Left kidney (tissue), 8 donors: Measurements from ENCODE around the gene HMGN2. TPM values are rescaled to one million over a fixed set of nuclear protein-coding genes. Genes with fewer than 3 reads are reported as not detected.

Experiments
- DNase-seq: peaks from one replicate; pipeline ENCODE4 v3.0.0-alpha.2; 2013
- long read RNA-seq, 8 donors: transcript quantifications; one replicate each; lab custom pipeline, GENCODE V29; 2026
- polyA plus RNA-seq: library from polyadenylated mRNA; unstranded; fragments of 120-200 nt; gene quantifications from one replicate; pipeline ENCODE4 v1.2.1, GENCODE V29; 2013; ENCODE audit not compliant: insufficient read length

HMGN2 gene
- polyA plus RNA-seq: 1,264 TPM
- long read RNA-seq, donor 1, transcript HMGN2-205 (5 exons, 952 nt): minor isoform, 10 of 609 reads
- long read RNA-seq, donor 1, transcript HMGN2-201 (6 exons, 1,191 nt): major isoform, 496 of 609 reads
- long read RNA-seq, donor 1, partial matches to known transcripts: 52 of 609 reads
- long read RNA-seq, donor 1, other reads (novel, unspliced or antisense): 47 of 609 reads
- long read RNA-seq, donor 2, transcript HMGN2-201 (6 exons, 1,191 nt): major isoform, 354 of 832 reads
- long read RNA-seq, donor 2, transcript HMGN2-205 (5 exons, 952 nt): minor isoform, 6 of 832 reads
- long read RNA-seq, donor 2, partial matches to known transcripts: 448 of 832 reads
- long read RNA-seq, donor 2, other reads (novel, unspliced or antisense): 16 of 832 reads
- long read RNA-seq, donor 3, transcript HMGN2-201 (6 exons, 1,191 nt): major isoform, 355 of 458 reads
- long read RNA-seq, donor 3, transcript HMGN2-205 (5 exons, 952 nt): minor isoform, 6 of 458 reads
- long read RNA-seq, donor 3, partial matches to known transcripts: 69 of 458 reads
- long read RNA-seq, donor 3, other reads (novel, unspliced or antisense): 25 of 458 reads
- long read RNA-seq, donor 4, transcript HMGN2-201 (6 exons, 1,191 nt): major isoform, 38 of 59 reads
- long read RNA-seq, donor 4, partial matches to known transcripts: 21 of 59 reads
- long read RNA-seq, donor 4, other reads (novel, unspliced or antisense): 0 of 59 reads
- long read RNA-seq, donor 5, transcript HMGN2-201 (6 exons, 1,191 nt): major isoform, 678 of 826 reads
- long read RNA-seq, donor 5, transcript HMGN2-205 (5 exons, 952 nt): minor isoform, 15 of 826 reads
- long read RNA-seq, donor 5, partial matches to known transcripts: 52 of 826 reads
- long read RNA-seq, donor 5, other reads (novel, unspliced or antisense): 67 of 826 reads
- long read RNA-seq, donor 6, transcript HMGN2-205 (5 exons, 952 nt): minor isoform, 6 of 690 reads
- long read RNA-seq, donor 6, transcript HMGN2-201 (6 exons, 1,191 nt): major isoform, 544 of 690 reads
- long read RNA-seq, donor 6, partial matches to known transcripts: 79 of 690 reads
- long read RNA-seq, donor 6, other reads (novel, unspliced or antisense): 55 of 690 reads
- long read RNA-seq, donor 7, transcript HMGN2-201 (6 exons, 1,191 nt): major isoform, 596 of 1,312 reads
- long read RNA-seq, donor 7, transcript HMGN2-209 (2 exons, 1,496 nt): minor isoform, 8 of 1,312 reads
- long read RNA-seq, donor 7, transcript HMGN2-205 (5 exons, 952 nt): minor isoform, 10 of 1,312 reads
- long read RNA-seq, donor 7, partial matches to known transcripts: 611 of 1,312 reads
- long read RNA-seq, donor 7, other reads (novel, unspliced or antisense): 85 of 1,312 reads
- long read RNA-seq, donor 8, transcript HMGN2-205 (5 exons, 952 nt): minor isoform, 5 of 347 reads
- long read RNA-seq, donor 8, transcript HMGN2-201 (6 exons, 1,191 nt): major isoform, 161 of 347 reads
- long read RNA-seq, donor 8, partial matches to known transcripts: 169 of 347 reads
- long read RNA-seq, donor 8, other reads (novel, unspliced or antisense): 6 of 347 reads

GRCh38 chr1:26472320-26472900, at the start of gene HMGN2:
Gene HMGN2, plus strand, starts transcription at chr1:26472440. Its CDS starts 173 bp downstream, at chr1:26472613.
- peak; percentile 95 for DNase-seq

- DNase-seq: no peak
Measured at GRCh38 chr1:26429721-26430120, 42.5 kb upstream of the HMGN2 start.

GRCh38 chr1:26431979-26432695, 40.1 kb upstream of the HMGN2 start, which contains the start of gene DHDDS:
Gene DHDDS, plus strand, starts transcription at chr1:26432321. Its CDS starts 625 bp downstream, at chr1:26432946.
- DNase-seq: peak; percentile 97

GRCh38 chr1:26432793-26433192, 39.4 kb upstream of the HMGN2 start:
- DNase-seq: no peak

GRCh38 chr1:26434161-26434752, 38.0 kb upstream of the HMGN2 start:
- no peak for DNase-seq

GRCh38 chr1:26438041-26438440, 34.2 kb upstream of the HMGN2 start:
- no peak for DNase-seq

GRCh38 chr1:26440259-26440658, 32.0 kb upstream of the HMGN2 start:
- DNase-seq: no peak

GRCh38 chr1:26449868-26450267, 22.4 kb upstream of the HMGN2 start:
- no peak for DNase-seq

- no peak for DNase-seq
Measured at GRCh38 chr1:26450908-26451307, 21.3 kb upstream of the HMGN2 start.

- no peak for DNase-seq
Measured at GRCh38 chr1:26452459-26453183, 19.6 kb upstream of the HMGN2 start.

- DNase-seq: no peak
Measured at GRCh38 chr1:26459148-26459547, 13.1 kb upstream of the HMGN2 start.

GRCh38 chr1:26459573-26460031, 12.6 kb upstream of the HMGN2 start:
- DNase-seq: no peak

GRCh38 chr1:26468911-26469310, 3.3 kb upstream of the HMGN2 start:
- DNase-seq: no peak

GRCh38 chr1:26469558-26469957, 2.7 kb upstream of the HMGN2 start:
- DNase-seq: no peak

GRCh38 chr1:26470878-26471497, 1.3 kb upstream of the HMGN2 start:
- no peak for DNase-seq

GRCh38 chr1:26471498-26472319, 531 bp upstream of the HMGN2 start:
- DNase-seq: peak; percentile 57
